Measurements from ENCODE around the gene HDDC3.
A peak's percentile ranks its signal among the peaks of the same experiment; 100 is the strongest.
"Not testable (repeated sequence)": the region's sequence is repeated elsewhere in the genome, so short reads cannot be mapped to it uniquely, and the experiment has no call there.

Gene HDDC3

DNA sequence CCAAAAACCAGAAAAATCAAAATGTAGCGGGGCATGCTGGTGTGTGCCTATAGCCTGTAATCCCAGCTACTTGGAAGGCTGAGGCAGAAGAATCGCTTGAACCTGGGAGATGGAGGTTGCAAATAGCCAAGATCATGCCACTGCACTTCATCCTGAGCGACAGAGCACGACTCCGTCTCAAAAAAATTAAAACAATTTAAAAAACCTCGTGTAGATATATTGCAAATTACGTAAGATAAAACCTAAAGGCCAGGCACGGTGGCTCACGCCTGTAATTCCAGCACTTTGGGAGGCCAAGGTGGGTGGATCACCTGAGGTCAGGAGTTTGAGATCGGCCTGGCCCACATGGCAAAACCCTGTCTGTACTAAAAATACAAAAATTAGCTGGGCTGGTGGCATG, 5.6 kb downstream of the HDDC3 start:
- not testable (repeated sequence) for H3K9me3 Mint-ChIP-seq; H3K27me3 Mint-ChIP-seq; H3K36me3 Mint-ChIP-seq (ENCODE audit: low read depth); H3K27ac Mint-ChIP-seq; DNase-seq; ATAC-seq; H3K4me3 Mint-ChIP-seq
- H3K4me1 Mint-ChIP-seq, result peaks cover 42% of the 10 kb centered on the region

DNA sequence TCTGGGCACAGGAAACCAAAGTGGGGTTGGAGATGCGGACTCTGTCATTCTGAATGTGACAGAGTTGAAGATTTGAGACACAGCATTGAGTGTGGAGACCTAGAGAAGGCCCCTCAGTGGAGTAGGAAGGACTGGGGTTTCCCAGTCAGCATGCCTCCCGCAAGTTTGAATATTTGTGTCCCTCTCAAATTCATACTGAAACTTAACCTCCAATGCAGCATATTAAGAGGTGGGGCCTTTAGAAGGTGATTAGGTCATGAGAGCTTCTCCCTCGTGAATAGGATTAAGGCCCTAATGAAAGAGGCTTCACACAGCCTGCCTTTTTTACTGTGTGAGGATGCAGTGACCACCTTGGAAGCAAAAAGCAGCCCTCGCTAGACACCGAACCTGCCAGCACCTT, 8.0 kb downstream of the HDDC3 start:
- Mint-ChIP-seq H3K4me1 (peaks cover 24% of the 10 kb centered on the region), H3K36me3 (ENCODE audit: low read depth) (peaks cover 21% of the 10 kb centered on the region), H3K27ac (no peak overlapping the region), H3K9me3 (no peaks in the 10 kb centered on the region), H3K4me3 (no peak overlapping the region), H3K27me3 (no peaks in the 10 kb centered on the region)
- DNase-seq (no peak), ATAC-seq (peak; percentile 69)

DNA sequence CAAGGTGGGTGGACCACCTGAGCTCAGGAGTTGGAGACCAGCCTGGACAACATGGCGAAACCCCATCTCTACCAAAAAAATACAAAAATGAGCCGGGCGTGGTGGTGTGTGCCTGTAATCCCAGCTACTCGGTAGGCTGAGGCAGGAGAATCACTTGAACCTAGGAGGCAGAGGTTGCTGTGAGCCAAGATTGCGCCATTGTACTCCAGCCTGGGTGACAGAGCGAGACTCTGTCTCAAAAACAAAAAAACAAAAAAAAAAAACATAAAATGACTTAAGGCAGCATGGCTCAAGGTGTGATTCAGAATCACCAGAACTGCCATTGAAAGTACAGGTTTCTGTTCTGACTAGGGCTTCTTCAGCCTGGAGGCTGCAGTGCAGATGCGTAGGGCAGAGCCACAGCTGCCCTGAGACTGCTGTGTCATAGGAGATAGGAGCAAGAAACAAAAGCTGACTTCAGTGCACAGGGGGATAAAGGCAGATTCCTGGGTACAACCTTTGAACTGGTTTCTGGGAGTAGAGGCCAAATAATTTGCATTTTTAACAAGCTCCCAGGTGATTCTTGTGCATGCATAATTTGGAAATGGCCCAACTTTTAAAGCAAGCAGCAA, 9.5 kb downstream of the HDDC3 start:
- peaks cover 17% of the 10 kb centered on the region for H3K4me1 Mint-ChIP-seq
- not testable (repeated sequence) for H3K9me3 Mint-ChIP-seq, DNase-seq, H3K4me3 Mint-ChIP-seq, H3K27me3 Mint-ChIP-seq, H3K27ac Mint-ChIP-seq
- peaks cover 30% of the 10 kb centered on the region for H3K36me3 Mint-ChIP-seq (ENCODE audit: low read depth)
- peak; percentile 63 for ATAC-seq

DNA sequence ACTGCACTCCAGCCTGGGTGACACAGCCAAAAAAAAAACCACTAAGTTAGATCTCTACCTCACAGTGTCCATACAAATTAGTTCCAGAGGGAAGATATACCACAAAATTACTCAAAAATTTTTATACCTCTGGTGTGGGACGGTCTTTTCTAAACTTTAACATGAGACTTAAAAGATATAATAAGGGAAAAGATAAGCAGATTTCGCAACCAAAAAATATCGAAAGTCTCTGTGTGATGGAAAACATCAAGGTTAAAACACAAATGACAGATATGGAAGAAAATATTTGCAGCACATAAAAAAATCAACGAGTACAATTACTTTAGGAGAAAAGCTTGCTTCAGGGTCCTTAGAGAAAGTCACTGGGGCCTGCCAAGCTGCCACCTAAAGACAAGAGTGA, 10.5 kb downstream of the HDDC3 start:
- Mint-ChIP-seq H3K36me3 (ENCODE audit: low read depth) (peaks cover 34% of the 10 kb centered on the region), H3K27me3 (no peaks in the 10 kb centered on the region), H3K9me3 (no peaks in the 10 kb centered on the region), H3K4me3 (no peak overlapping the region), H3K4me1 (peaks cover 17% of the 10 kb centered on the region), H3K27ac (no peak overlapping the region)
- no peak for ATAC-seq
- DNase-seq, result no peak

DNA sequence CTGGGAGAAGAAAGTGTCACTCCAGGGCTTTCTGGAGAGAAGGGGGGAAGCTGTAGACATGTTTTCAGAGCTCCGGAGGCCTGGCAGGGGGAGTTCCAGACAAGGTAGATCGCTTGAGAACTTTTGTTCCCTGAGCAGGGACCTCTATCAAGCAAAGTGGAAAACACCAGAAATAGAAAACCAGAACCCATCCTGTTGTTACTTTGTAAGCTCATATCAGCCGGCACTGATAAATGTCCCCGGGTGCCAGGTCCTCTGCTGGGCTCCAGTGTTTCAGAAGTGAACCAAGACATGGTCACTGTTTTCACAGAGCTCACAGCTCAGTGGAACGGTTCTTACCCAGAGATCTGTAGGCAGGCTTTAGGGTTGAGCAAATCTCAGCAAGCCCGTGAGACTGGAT, 13.5 kb downstream of the HDDC3 start:
- DNase-seq, result no peak
- H3K4me1 Mint-ChIP-seq, result peaks cover 8% of the 10 kb centered on the region
- H3K27me3 Mint-ChIP-seq, result no peaks in the 10 kb centered on the region
- H3K27ac Mint-ChIP-seq, result no peak overlapping the region
- peaks cover 45% of the 10 kb centered on the region for H3K36me3 Mint-ChIP-seq (ENCODE audit: low read depth)
- no peak for ATAC-seq
- H3K9me3 Mint-ChIP-seq, result no peaks in the 10 kb centered on the region
- no peak overlapping the region for H3K4me3 Mint-ChIP-seq

DNA sequence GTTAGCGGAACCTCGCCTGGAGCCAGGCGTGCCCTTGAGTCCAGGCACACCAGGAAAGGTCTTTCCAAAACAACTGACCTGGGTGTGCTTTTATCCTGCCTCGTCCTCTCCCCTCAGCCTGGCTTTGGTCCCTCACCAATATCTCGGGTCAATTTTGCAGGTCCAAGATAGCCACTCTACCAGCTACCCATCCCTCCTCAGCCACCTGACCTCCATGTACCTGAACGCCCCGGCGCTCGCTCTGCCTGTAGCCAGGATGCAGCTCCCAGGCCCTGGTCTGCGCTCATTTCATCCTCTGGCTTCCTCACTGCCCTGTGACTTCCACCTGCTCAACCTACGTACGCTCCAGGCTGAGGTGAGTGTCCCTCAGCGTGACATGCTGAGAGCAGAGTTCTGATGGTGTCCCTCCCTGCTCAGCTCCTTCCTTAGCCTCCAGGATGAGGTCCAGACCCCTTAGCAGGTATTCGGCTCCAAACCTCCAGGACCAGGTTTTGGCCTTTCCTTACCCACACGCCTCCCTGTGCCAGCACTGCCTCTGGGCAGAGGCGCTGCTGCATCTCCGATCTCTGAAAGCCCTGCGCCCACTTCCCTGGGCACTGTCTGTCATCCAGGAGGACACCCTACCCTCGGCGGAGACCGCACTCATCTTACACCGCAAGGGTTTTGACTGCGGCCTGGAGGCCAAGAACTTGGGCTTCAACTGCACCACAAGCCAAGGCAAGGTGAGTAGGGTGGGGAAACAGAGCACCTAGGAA, 14.1 kb downstream of the HDDC3 start:
- H3K4me1 Mint-ChIP-seq, result peaks cover 4% of the 10 kb centered on the region
- peaks cover 51% of the 10 kb centered on the region for H3K36me3 Mint-ChIP-seq (ENCODE audit: low read depth)
- ATAC-seq (no peak), DNase-seq (no peak)
- H3K9me3 Mint-ChIP-seq, result no peaks in the 10 kb centered on the region
- no peaks in the 10 kb centered on the region for H3K27me3 Mint-ChIP-seq
- no peak overlapping the region for H3K4me3 Mint-ChIP-seq
- no peak overlapping the region for H3K27ac Mint-ChIP-seq

DNA sequence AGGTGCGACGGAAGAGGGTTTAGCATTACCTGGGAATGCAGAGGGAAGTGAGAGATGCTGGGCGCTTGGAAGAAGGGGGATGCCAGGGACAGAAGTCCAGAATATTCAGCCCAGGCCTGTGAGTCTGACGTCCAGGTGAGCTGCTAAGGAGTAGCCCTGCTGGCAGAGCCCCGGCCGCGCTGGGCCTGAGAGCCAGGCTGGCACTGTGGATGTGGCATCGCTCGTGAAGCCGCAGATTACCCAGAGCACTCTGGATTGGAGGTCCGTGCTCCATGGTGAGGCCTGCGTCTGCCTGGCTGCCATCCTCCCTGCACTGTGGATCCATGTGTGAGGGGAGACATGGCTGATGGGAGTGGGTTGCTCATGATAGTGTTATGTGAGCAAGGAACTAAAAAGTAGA, 14.8 kb downstream of the HDDC3 start:
- Mint-ChIP-seq H3K27me3 (no peaks in the 10 kb centered on the region), H3K4me1 (peaks cover 2% of the 10 kb centered on the region), H3K36me3 (ENCODE audit: low read depth) (peaks cover 57% of the 10 kb centered on the region), H3K4me3 (no peak overlapping the region), H3K9me3 (no peaks in the 10 kb centered on the region), H3K27ac (no peak overlapping the region)
- ATAC-seq, result no peak
- no peak for DNase-seq

DNA sequence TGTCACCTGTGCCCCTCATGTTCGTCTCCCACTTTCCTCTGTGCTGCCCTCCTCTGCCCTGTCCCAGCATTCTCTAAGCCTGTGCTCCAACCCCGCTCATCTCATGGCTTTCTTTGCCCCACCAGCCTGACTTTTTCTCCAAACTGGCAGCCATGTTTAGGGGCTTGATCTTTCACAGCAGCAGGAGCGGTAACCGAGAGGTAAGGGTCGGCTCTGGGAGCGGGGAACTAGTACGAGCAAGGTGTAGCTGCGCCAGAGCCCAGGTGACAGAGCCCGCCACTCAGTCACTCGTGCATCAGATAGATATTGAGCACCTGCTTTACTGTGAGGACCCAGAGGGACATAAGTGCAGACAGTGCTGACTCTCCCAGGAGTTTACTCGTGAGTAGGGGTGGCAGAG, 15.9 kb downstream of the HDDC3 start:
- peaks cover 2% of the 10 kb centered on the region for H3K4me1 Mint-ChIP-seq
- no peaks in the 10 kb centered on the region for H3K9me3 Mint-ChIP-seq
- ATAC-seq, result no peak
- peaks cover 54% of the 10 kb centered on the region for H3K36me3 Mint-ChIP-seq (ENCODE audit: low read depth)
- no peak overlapping the region for H3K27ac Mint-ChIP-seq
- no peak for DNase-seq
- H3K27me3 Mint-ChIP-seq, result no peaks in the 10 kb centered on the region
- H3K4me3 Mint-ChIP-seq, result no peak overlapping the region

DNA sequence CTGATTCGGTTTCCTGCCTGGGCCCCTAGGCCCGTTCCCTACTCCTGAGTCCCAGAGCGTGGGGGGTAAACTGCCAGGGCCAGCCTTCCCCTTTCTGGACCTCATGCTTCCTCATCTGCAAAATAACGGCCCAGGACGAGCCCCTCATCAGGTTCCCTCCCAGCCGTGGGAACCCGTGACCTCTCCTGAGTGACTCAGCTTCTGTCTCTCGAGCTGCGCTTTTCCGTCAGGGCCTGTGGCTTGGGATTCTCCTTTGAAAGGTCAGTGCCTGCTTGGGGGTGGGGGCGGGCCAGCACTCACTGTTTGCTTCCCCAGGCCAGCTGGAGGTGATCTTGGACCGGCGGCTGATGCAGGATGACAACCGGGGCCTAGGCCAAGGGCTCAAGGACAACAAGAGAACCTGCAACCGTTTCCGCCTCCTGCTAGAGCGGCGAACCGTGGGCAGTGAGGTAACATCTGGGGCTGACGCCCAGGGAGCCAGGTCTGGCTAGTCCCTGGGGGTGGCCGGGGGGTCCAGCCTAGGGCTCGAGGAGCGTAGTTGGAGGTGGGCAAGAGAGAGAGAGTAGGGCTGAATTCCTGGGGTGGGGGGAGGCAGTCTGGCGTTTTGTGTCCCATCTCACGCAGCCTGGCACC, 16.4 kb downstream of the HDDC3 start:
- Mint-ChIP-seq H3K9me3 (no peaks in the 10 kb centered on the region), H3K4me3 (no peak overlapping the region), H3K36me3 (ENCODE audit: low read depth) (peaks cover 49% of the 10 kb centered on the region), H3K27me3 (no peaks in the 10 kb centered on the region), H3K4me1 (no peaks in the 10 kb centered on the region), H3K27ac (no peak overlapping the region)
- ATAC-seq, result peak; percentile 2
- DNase-seq, result no peak

DNA sequence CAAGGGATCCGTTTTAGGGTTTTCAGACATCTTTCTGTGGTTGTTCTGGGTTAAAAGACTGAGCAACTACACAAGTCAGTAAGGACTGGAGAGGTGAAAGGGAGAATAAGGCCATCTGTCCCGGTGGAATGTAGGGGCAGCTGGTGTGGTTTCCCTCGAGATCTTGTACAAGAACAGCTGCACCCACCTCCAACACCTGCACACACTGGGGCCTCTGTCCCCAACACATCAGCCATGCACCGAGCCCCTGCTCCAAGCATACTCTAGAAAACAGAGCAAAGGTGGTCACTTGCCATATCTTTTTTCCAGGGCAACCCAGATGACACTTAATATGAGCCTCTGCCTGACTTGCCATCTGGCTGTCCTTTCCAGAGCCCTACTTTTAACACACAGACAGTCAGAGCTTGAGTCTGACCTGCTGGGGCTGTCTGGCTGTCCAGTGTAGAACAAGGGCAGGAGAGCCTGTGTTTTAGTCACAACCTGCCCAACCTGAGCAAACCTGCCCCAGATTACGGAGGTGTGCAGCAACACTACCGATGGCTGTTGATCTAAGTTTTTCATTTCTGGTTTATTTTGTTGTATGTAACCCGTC, 17.0 kb downstream of the HDDC3 start:
- Mint-ChIP-seq H3K27ac (peak overlapping the region; percentile 15), H3K4me1 (no peaks in the 10 kb centered on the region), H3K36me3 (ENCODE audit: low read depth) (peaks cover 44% of the 10 kb centered on the region), H3K27me3 (no peaks in the 10 kb centered on the region), H3K4me3 (no peak overlapping the region), H3K9me3 (no peaks in the 10 kb centered on the region)
- ATAC-seq (no peak), DNase-seq (no peak)

DNA sequence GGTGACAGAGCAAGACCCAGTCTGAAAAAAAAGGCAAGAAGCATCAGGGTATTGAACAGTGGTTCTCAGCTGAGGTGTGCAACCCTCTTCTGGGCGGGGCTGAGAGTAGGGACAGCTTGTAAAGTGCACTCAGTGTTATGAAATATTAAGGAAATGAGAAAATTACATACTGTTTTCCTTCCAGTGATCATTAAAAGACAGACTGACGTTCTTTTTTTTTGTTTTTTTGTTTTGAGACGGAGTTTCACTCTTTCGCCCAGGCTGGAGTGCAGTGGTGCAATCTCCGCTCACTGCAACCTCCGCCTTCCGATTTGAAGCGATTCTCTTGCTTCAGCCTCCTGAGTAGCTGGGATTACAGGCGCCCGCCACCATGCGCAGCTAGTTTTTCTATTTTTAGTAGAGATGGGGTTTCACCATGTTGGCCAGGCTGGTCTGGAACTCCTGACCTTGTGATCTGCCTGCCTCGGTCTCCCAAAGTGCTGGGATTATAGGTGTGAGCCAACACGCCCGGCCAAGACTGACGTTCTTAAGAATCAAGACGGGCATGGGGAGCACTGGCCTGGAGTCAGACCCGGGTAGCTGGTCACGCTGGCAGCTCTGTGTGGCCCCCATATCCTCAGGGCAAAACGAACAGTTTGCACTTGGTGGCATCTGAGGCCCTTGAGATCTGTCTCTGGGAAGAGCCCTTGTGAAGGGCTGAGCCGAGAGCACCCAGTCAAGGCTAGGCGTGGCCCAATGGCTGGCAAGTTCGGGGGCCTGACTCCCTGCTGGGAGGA, 17.9 kb downstream of the HDDC3 start:
- no peaks in the 10 kb centered on the region for H3K9me3 Mint-ChIP-seq
- no peaks in the 10 kb centered on the region for H3K4me1 Mint-ChIP-seq
- no peak for ATAC-seq
- peaks cover 36% of the 10 kb centered on the region for H3K36me3 Mint-ChIP-seq (ENCODE audit: low read depth)
- DNase-seq, result no peak
- no peaks in the 10 kb centered on the region for H3K27me3 Mint-ChIP-seq
- no peak overlapping the region for H3K4me3 Mint-ChIP-seq
- H3K27ac Mint-ChIP-seq, result no peak overlapping the region

DNA sequence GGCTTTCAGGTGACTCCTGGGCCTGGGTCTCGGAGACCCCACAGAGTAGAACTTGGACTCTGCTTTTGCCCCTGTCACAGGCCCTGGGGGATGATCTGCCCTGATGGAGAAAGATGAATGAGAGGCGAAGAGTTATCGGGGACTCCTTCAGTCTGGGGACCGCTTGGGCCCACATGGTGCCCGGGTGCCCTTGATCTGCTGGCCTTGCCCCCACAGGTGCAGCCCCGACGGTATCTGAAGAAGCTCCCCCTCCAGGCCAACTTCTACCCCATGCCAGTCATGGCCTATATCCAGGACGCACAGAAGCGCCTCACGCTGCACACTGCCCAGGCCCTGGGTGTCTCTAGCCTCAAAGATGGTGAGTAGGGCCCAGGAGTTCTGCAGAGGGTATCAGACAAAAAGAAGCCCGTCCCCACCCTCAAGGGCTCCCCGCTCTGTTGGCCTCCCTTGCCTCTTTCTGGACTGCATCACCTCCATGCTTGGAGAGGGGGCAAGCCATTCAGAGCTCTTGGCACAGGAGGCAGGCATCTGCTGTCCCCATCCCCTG, 18.9 kb downstream of the HDDC3 start:
- Mint-ChIP-seq H3K4me3 (no peak overlapping the region), H3K36me3 (ENCODE audit: low read depth) (peaks cover 39% of the 10 kb centered on the region), H3K4me1 (no peaks in the 10 kb centered on the region), H3K27ac (no peak overlapping the region), H3K9me3 (no peaks in the 10 kb centered on the region), H3K27me3 (no peaks in the 10 kb centered on the region)
- ATAC-seq (no peak), DNase-seq (no peak)

DNA sequence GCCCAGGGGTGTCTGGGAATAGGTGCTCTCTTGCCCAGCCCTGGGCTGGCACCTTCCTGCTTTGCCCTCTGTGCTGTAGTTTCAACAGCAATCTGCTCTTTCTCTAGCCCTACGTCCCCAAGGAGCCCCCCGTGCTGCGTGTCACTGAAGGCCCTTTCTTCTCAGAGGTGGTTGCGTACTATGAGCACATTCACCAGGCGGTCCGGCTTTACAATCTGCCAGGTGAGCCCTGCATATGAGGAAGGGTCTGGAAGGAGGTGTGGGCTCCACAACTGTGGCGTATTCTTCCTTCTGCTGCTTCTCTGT, 19.6 kb downstream of the HDDC3 start:
- ATAC-seq (no peak), DNase-seq (no peak)
- Mint-ChIP-seq H3K36me3 (ENCODE audit: low read depth) (peaks cover 37% of the 10 kb centered on the region), H3K27ac (no peak overlapping the region), H3K27me3 (no peaks in the 10 kb centered on the region), H3K4me3 (no peak overlapping the region), H3K4me1 (no peaks in the 10 kb centered on the region), H3K9me3 (no peaks in the 10 kb centered on the region)

DNA sequence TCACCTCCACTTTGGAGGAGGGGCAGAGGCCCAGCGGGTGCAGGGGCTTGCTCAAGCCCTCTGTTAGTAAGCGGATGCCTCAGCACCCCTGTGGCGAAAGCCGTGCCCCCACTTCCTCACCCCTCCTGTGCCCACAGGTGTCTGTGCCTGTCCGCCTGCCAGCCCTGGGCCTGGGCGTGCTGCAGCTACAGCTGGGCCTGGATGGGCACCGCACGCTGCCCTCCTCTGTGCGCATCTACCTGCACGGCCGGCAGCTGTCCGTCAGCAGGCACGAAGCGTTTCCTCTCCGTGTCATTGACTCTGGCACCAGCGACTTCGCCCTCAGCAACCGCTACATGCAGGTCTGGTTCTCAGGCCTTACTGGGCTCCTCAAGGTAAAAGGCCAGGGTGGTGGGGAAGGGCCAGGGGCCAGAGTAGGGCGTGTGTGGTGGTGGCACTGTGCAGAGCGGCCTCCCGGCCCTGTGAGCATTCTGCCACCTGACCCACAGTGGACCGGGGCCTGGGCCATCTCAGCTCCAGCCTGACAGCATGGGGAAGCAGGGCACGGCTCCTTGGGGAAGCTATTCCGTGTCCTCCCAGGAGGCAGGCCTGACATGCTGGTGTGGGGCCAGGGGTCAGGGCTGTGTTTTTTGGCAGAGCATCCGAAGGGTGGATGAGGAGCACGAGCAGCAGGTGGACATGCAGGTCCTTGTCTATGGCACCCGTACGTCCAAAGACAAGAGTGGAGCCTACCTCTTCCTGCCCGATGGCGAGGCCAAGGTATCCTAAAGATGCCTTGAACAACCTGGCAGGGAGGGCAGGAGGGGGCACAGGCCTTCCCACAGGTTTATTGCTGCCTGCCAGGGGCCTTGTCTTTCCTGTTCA, 20.2 kb downstream of the HDDC3 start:
- DNase-seq (no peak), ATAC-seq (no peak)
- Mint-ChIP-seq H3K27ac (no peak overlapping the region), H3K36me3 (ENCODE audit: low read depth) (peaks cover 39% of the 10 kb centered on the region), H3K4me3 (no peak overlapping the region), H3K4me1 (no peaks in the 10 kb centered on the region), H3K27me3 (no peaks in the 10 kb centered on the region), H3K9me3 (no peaks in the 10 kb centered on the region)

Data from activated naive CD8-positive, alpha-beta T cell treated with anti-CD3 and anti-CD28 coated beads, Interleukin-2, amount 50 U/mL, for 24 hours (primary cell).